Esophagus squamous epithelium (tissue), 4 donors: ENCODE results near the gene NOL3.

Experiments used
- POLR2A ChIP-seq, 4 donors: fragments of 450-650 bp; IDR thresholded peaks; one replicate each; pipeline ENCODE4 v1.6.1; 2017; ENCODE audit warnings: antibody characterized with exemption in 4 of 4, mild to moderate bottlenecking in 4 of 4, moderate library complexity in 3 of 4
- TF ChIP-seq, protein P1 (sequence below), 6 experiments: fragments of 450-650 bp in 4 of 6; fragments of 200-600 bp in 2 of 6; sonication (generic) in 2 of 6; IDR thresholded peaks; one replicate each; pipeline ENCODE4 v1.5.1; 2016 to 2019; ENCODE audit warnings: antibody characterized with exemption in 6 of 6, mild to moderate bottlenecking in 4 of 6, moderate library complexity in 4 of 6

DNA sequence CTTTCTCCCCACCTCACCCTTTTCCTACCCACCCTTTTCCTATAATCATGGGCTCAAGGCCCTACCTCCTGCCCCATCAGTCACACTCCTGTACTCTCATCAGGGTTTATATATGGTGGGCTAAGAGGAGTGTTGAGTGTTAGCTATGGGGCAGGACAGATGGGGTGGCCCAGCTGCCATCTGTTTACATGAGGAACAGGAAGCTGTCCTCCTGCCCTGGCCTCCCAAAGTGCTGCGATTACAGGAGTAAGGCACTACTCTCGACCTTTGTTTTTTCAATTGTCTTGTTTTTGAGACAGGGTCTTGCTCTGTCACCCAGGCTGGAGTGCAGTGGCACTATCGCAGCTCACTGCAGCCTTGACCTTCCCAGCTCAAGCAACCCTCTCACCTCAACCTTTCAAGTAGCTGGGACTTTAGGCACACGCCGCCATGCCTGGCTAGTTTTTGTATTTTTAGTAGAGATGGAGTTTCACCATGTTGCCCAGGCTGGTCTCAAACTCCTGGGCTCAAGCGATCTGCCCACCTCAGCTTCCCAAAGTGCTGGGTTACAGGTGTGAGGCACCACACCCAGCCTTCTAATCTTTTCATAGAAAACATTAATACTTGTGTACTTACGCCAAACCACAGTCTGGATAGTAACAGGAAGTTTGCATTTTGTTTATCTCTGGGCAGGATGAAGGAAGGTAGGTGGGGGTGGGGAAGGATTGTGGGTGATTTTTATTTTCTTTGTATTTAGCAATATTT, 12.3 kb upstream of the NOL3 start:
- TF ChIP-seq, protein P1, sequence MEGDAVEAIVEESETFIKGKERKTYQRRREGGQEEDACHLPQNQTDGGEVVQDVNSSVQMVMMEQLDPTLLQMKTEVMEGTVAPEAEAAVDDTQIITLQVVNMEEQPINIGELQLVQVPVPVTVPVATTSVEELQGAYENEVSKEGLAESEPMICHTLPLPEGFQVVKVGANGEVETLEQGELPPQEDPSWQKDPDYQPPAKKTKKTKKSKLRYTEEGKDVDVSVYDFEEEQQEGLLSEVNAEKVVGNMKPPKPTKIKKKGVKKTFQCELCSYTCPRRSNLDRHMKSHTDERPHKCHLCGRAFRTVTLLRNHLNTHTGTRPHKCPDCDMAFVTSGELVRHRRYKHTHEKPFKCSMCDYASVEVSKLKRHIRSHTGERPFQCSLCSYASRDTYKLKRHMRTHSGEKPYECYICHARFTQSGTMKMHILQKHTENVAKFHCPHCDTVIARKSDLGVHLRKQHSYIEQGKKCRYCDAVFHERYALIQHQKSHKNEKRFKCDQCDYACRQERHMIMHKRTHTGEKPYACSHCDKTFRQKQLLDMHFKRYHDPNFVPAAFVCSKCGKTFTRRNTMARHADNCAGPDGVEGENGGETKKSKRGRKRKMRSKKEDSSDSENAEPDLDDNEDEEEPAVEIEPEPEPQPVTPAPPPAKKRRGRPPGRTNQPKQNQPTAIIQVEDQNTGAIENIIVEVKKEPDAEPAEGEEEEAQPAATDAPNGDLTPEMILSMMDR (IDR thresholded peaks at IDR 0.05) = no peak
- no peak for TF ChIP-seq POLR2A (IDR thresholded peaks at IDR 0.05)
